ENCODE results near the gene ATP13A1.

DNA sequence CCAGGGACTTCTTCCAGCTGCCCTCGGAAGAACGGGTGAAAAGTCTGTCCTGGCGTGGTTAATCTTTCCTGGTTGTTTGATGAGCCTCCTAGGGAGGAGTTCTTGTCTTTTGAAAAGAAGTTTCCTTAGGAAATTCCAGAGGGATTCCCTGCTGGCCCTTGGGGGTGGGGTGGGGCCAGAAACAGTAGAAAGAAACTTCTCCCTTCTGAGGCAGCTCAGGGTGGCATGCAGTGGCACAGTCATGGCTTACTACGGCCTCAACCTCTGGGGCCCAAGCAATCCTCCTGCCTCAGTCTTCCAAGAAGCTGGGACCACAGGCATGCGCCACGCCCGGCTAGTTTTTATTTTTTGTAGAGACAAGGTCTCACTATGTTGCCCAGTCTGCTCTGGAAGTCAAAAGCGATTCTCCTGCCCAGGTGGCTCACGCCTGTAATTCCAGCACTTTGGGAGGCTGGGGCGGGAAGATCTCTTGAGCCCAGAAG, 6.6 kb upstream of the ATP13A1 start:
- TF ChIP-seq ZNF274 (IDR thresholded peaks at IDR 0.05; ENCODE audit: low read depth, low read length) (no peak), SUZ12 (IDR thresholded peaks at IDR 0.05; ENCODE audit: extremely low read depth, insufficient read depth, insufficient read length) (no peak)

All from NT2/D1 (cell line).